HG03469 (cell line): ENCODE results near the gene TM9SF2.
"Not testable (repeated sequence)": the region's sequence is repeated elsewhere in the genome, so short reads cannot be mapped to it uniquely, and the experiment has no call there.

Experiments used
- ATAC-seq: cut with Tn5 transposase; IDR thresholded peaks from one replicate; pipeline ENCODE4 v1.9.1; 2021; ENCODE audit warnings: mild to moderate bottlenecking, moderate library complexity, moderate number of reproducible peaks; ENCODE audit not compliant: unreplicated experiment

TM9SF2 gene

DNA sequence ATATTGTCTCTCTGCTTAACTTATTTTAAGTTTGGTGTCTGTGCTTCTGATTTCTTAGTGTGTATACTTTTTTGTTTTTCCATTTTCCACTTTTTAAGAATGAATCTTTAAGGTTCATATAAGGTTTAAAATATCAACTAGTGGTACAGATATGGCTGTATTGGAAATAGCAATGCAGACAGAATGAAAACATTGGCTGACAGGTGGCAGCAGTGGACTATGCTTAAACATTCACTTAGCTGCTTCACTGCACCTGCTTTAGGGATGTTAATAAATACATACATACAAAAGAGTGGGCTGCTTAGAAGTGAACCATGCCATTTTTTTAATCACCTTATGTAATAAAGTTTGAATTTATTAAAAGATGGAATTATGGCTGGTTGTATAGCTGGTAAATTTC, 27.3 kb downstream of the TM9SF2 start:
- ATAC-seq = peak; percentile 68

DNA sequence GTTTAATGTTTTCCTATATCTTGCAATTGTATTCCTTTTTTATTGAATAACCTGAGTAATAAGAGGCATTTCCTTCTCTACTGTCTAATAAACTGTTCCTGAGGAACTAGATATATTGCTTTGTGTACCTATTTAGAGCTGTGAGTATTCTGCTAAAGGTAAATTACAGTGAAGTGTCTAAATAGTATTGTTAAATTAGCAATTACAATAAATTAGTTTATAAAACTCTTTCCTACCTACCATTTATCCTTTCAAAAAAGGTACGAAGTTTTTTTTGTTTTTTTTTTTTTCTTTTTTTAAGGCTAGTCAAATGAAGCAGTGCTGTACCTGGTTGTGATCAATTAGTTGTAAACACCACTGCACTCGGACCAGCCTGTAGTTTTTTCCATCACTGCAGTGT, 34.8 kb downstream of the TM9SF2 start:
- no peak for ATAC-seq

DNA sequence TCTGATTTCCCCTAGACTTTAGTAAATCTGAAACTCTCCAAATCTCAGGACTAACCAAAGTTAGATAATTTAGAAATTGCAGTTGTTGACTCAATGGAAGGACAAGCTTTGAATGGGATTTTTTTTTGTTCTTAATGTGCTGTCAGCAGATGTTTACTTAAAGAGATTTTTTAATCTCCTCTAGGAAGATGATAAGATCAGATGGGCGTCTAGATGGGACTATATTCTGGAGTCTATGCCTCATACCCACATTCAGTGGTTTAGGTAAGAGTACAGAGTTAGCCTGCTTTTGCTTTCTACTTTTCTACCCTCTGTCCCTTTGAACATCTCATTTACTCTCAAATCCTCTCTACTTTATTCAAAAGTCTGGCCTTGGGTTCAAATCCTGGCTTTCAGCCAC, 39.3 kb downstream of the TM9SF2 start:
- no peak for ATAC-seq

DNA sequence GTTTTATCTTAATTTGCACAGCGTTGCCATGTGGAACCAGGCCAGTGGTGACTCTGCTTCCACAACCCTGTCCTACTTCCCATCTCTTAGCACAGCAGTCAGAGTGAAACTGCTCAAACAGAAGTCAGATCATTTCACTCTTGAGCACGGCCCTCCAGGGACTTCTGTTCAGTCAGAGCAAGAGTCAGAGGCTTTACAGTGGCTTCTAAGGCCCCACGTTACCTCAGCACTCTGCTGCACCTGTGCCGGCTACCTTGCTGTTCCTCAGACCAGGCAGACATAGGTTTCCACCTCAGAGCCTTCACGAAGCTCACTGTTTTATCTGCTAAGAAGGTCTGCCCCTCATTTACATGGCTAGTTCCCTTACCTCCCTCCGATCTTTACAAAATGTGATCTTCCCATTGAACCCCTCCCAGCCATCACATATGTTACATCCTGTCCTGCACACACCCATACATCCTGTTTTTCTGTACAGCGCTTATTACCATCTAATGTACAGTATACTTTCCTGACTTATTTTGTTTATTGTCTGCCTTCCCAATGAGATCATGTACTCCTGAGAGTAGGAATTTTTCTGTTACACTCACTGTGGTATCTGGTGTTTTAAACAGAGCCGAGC, 41.6 kb downstream of the TM9SF2 start:
- peak; percentile 96 for ATAC-seq

DNA sequence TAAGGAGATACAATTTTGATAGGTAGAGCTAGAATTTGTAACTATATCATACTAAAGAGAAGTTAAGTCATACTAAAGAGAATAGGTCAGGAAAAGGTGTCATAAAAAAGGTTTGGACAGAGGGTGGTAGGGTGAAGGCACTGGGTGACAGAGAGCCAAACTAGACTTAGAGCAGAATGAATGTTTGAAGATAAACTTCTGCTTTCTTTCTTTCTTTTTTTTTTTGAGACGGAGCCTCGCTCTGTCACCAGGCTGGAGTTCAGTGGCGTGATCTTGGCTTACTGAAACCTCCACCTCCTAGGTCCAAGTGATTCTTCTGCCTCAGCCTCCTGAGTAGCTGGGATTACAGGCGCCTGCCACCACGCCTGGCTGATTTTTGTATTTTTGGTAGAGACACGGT, 44.1 kb downstream of the TM9SF2 start:
- ATAC-seq = no peak

DNA sequence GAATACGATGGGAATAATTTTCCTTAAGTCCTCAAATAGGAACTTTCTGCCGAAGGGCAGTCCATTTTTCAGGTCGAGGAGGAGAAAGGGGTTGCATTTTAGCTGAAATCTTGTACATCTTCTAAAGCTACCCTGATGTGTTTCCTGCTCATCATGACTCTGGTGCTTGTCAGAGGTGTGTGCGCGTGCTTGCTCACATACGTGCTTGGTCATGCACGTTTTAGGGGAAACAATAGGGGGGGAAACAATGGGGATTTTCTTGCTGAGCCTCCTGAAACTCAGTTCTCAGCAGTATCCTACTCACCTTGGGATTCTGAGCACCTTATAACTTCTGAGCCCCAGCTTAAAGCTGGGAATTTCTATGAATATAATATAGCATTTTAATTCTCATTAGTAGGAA, 44.7 kb downstream of the TM9SF2 start:
- no peak for ATAC-seq

DNA sequence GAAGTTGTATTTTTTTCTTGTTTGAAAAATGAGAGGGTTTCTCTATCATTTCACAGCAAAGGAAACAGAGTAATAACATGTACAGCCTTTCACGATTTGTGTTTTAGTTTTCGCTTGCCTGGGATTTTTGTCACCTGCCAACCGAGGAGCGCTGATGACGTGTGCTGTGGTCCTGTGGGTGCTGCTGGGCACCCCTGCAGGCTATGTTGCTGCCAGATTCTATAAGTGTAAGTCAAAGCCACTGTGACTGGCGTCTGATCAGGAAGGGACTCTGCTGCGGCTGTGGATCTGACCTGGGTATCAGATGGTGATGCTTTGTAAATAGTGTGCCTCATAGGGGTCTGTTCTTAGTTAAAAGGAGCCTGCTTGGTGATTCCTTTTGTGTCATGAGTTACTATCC, 45.6 kb downstream of the TM9SF2 start:
- no peak for ATAC-seq

DNA sequence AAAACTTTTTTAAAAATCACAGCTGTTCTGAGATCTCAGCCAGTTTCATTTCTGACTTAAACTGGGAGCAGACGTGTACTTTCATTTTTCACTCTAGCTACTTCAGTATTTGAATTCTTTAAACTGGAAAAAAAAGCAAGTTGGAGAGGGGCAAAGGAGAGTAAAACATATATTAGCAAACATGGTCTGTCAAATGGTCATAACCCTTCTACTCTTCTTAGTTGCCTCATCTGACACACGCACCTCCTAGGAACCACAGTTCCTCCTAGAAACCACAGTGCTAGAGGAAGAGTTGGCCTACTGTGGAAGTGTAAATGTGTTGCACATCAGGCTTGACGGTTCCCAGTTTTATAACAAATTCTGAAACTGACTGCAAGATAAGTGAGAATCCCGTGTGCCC, 47.2 kb downstream of the TM9SF2 start:
- peak; percentile 45 for ATAC-seq

DNA sequence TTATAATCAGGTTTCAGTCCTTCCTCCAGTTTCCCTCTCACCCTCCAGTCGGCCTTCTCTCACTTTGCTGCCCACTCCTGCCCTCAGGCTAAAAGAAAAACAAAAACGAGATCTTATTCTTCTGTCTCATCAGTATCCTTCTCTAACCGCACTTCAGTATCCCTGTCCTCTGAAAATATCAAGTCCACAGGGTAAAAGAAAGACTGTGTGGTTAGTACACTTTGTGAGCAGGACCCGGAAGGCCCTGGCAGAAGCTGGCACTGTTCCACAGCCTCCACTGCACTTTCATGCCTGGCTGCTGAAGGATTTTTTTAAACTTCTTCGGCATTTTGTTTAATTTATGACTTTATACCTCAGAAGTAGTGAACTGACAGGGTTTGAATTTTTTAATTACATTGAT, 51.8 kb downstream of the TM9SF2 start:
- no peak for ATAC-seq

DNA sequence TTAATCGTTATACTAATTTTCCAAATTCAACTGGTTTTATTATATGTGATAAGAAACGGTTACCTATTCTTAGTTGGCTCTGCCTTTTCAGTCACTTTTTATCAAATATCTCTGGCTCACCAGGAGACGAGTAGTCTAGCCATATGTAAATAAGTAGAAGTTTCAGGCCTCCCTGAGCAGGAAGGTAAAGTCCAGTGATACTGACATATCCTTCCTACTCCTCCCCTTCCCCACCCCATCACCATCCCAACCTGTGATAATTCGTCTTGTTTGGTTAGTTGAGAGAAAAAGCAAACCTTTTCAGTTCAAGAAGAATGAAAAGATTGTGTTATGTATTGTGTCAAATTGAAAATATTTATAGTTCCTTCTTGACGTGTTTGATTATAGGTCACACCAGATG, 53.9 kb downstream of the TM9SF2 start:
- no peak for ATAC-seq

DNA sequence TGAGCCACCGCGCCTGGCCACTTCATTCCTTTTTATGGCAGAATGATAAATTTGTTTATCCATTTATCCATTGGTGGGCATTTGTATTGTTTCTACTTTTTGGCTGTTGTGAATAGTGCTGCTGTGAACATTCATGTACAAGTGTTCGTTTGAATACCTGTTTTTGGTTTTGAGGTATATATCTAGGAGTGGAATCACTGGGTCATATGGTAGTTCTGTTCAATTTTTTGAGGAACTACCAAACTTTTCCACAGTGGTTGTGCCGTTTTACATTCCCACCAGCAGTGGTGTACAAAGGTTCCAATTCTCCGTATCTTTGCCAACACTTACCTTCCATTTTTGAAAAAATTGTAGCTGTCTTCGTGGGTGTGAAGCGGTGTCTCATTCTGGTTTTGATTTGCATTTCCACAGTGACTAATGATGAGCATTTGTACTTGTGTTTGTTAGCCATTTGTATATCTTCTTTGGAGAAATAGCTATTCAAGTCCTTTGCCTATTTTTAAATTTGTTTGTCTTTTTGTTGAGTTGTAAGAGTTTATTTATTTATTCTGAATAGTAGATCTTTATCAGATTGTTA, 55.7 kb downstream of the TM9SF2 start:
- no peak for ATAC-seq

DNA sequence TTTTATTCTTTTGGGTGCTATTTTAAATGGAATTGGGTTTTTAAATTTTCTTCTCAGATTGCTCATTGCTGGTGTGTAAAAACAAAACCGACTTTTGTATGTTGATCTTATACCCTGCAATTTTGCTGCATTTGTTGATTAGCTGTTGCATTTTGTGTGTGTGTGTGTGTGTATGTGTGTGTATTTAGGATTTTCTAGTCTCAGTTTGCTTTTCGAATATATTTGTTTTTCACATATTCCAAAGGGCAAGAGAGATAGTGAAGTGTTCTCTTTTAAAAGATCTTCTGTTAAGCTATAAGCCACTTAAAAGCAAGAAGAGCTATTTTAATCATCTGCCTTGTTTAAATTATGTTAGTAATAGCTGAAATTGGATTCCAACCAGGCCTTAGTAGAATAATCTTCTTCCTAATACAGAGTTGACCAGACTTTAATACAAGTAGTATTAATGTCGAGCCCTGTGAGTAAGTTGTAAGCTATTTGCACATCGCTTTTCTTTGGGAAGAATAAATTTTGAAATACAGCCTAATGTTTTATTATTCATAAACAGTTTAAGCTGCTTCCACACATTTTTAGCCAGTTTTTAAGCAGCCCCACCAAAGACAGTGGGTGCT, 57.4 kb downstream of the TM9SF2 start:
- no peak for ATAC-seq

DNA sequence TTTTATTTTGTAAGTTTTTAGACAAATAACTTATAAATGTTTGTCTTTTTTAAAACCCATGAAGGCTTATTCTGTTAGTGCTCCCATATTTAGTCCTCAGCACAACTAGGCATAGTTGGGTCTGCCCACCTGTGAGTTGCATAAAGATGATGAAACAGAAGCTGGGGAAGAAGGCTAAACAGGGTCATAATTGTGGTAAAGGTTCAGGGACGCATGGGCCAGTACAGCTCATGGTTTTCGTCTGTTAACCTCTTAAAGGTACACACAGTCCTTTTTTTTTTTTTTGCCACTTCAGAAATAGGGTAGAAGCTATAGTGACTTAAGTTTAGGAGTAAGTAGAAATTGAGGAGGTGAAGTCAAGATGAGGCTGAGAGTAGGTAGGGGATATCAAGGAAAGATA, 58.3 kb downstream of the TM9SF2 start:
- no peak for ATAC-seq

DNA sequence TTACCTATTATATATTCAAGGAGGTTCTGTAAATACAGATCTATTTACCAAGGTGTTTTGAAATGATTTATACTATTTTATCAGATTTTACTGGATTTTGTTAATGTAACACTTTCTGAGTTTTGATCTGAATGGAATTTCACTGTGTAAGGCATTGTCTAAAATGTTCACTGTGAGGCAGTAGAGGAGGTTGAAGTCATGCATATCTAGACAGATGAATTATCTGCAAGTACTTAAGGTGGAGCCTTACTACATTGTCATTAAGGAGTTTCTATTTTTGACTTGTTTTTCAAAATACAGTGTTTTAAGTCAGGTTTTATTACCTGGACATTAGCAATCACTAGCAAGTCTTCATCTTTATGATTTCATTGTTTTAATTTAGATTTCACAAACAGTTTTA, 62.1 kb downstream of the TM9SF2 start:
- no peak for ATAC-seq

DNA sequence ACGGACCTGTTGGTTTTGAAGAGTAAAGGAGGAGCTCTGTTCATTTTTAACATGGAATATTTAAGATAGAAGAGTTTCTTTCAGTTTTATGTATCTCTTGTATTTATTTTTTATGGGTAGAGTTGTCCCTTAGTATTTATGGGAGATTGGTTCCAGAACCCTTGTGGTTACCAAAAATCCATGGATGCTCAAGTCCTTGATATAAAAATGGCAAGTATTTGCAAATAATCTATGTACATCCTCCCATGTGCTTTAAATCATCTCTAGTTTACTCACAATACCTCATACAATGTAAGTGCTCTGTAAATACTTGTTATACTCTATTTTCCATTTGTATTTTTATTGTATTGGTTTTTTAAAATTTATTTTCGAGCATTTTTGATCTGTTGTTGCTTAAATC, 63.1 kb downstream of the TM9SF2 start:
- no peak for ATAC-seq

DNA sequence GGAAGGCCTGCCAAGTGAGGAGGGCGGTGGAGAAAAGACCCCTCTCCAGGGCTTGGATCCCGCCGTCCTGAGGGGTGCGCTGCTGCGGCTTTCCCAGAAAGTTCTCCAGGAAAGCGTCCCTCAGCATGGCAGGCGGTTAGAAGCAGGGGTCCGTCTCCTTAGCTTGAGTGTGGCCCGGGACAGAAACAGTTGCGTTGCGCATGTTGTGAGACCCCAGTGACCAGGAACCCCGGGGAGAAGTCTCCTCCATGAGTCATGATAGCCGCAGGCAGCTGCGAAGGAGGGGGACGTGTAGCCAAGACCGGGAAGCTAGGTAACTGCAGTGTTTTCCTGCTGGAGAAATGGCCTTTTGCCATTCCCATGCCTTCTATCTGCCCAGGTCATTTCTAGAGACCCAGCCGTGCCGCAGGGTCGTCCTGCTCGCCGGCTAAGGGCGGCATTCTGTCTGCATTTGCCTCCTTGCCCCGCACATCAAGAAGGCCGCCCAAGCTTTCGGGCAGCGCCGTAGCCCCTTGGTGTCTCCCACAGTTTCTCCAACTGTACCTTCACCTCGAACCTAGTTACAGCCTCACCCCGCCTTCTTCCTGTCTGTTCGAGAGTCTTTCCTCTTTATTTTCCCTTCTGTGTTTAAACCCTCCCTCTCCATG, 64.3 kb downstream of the TM9SF2 start:
- no peak for ATAC-seq

DNA sequence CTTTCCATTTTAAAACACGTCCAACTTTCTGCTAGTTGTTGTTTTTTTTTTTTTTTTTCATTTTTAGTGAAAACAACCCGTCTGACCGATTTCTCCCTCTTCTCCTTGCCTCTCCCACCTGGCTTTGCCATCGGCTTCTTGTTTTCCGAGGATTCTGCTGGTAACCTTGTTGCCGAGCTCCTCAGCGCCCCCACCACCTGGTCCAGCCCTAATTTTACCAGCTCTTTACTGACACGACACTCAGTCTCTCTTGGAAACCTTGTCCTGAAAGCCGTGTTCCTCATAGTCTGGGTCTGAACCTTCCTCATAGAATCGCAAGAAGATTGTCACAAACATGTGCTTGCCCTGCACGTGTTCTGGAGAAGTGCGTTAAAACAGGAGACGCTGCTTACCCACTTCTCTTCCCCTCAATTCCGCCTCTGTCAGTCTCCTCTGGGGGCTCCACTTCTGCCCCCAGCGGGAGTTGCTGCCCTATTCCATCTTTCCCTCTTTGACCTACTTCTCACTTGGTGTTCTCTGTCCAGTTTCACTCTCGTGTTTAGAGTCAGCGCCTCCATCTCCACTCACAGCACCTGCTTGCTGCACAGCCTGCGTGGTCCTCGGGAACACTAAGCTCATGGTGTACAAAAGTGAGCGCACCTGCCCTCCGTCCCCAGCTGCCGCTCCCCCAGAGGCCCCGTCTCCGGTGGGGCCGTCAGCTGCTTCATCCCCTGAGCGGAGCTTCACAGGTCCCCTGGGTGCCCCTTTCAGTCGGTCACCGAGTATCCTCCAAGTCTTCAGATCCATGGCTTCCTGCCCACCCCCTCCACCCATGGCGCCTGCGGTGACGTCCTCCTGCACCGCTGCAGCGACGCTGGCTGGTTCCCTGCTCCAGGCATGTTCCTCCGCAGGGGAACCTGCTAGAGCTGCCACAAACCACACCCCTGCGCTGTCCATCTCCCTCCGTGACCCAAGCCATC, 65.1 kb downstream of the TM9SF2 start:
- ATAC-seq = no peak

DNA sequence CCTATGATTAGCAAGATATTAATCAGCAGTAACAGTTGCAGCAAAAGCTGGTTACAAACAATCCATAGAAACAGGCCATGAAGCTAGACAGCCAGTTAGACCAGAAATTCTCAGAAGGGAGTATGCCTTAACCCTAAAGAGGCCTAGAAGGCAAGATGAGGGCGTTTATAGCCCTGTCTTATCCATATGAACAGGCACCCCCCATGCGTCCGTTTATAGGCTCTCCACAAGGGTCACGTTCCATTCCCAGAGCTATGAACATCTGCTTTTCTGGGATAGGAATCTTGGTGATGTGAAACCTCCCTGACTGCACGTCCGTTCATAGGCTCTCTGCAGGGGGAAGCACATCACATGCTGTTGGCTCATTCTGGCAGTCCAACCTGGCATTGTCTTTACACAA, 67.6 kb downstream of the TM9SF2 start:
- not testable (repeated sequence) for ATAC-seq

DNA sequence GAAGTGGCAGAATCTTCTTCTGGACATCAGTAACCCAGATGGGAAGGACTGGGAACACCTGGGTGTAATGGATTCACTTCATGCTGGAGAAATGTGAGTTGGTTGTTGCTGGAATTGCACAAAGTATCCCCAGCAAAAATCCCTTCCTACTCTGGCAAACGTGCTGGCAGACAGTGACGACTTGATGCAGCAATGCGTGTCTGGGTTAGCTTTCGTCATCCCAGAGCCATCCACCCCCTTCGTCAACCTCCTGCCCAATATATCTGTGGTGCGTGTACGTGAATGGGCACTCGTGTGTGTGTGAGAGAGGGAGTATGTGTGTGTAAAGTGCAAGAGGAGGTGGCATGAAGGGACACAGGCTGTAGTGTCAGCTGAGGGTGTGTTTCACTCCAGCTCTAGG, 70.9 kb downstream of the TM9SF2 start:
- no peak for ATAC-seq

DNA sequence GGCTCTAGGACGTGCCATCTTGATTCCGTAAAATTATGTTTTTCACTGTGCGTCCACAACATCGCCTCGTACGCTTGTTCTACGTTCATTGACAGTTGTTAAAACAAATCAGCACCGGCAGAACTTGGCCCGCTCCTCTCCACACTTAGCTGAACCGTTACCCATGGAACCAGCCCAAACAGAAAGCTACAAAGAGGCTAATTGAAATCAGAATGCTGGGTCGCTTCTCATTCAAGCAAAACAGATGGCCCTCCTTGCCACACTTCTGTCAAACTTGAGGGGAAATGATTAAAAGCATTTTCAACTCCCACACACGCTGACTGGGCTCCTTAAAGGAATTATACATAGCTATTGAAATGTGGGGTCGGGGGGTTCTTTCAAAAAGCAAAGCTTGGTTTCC, 71.6 kb downstream of the TM9SF2 start:
- no peak for ATAC-seq
